WTC11 (cell line): Measurements from ENCODE around the gene FRMD4B. TPM values are rescaled to one million over a fixed set of nuclear protein-coding genes. Genes with fewer than 3 reads are reported as not detected.

Experiments used
- ATAC-seq: fragments of 200-7000 bp; cut with Tn5 transposase; 2 replicates; pipeline ENCODE4 v1.10.0; 2021; ENCODE audit warnings: mild to moderate bottlenecking, moderate library complexity
- CTCF ChIA-PET: fragments of 300-600 bp; sonication (Branson Sonifier 250); formaldehyde crosslinking; loops from one replicate; lab custom pipeline; 2021; ENCODE audit warnings: antibody characterized with exemption; lab: Charles Lee
- POLR2A ChIA-PET: fragments of 350-600 bp; sonication (Branson Sonifier 250); formaldehyde crosslinking; loops from one replicate; lab custom pipeline; 2021; ENCODE audit warnings: antibody characterized with exemption; lab: Charles Lee
- DNase-seq: peaks from one replicate; pipeline ENCODE4 v3.0.0; 2021; ENCODE audit warnings: low spot score
- H3K27ac Mint-ChIP-seq: 2 replicates; pipeline ENCODE4 v1.8.0; 2021; ENCODE audit warnings: mixed read lengths
- H3K27me3 Mint-ChIP-seq: 2 replicates; pipeline ENCODE4 v1.8.0; 2021; ENCODE audit warnings: low read depth, mild to moderate bottlenecking, moderate library complexity, mixed read lengths
- H3K36me3 Mint-ChIP-seq: 2 replicates; pipeline ENCODE4 v1.8.0; 2021; ENCODE audit warnings: mixed read lengths
- H3K4me1 Mint-ChIP-seq: 2 replicates; pipeline ENCODE4 v1.8.0; 2022; ENCODE audit warnings: mixed read lengths
- H3K4me3 Mint-ChIP-seq: 2 replicates; pipeline ENCODE4 v1.8.0; 2021; ENCODE audit warnings: mild to moderate bottlenecking, moderate library complexity, mixed read lengths
- H3K9me3 Mint-ChIP-seq: 2 replicates; pipeline ENCODE4 v1.8.0; 2021; ENCODE audit warnings: mixed read lengths
- CBFB ChIP-seq: sonication (generic); formaldehyde crosslinking; IDR thresholded peaks from 2 replicates; pipeline ENCODE4 v1.8.1; 2022; ENCODE audit warnings: mild to moderate bottlenecking, low read depth, missing genetic modification reagents
- EMX1 ChIP-seq: fragments of 250-450 bp; sonication (Bioruptor Pico); IDR thresholded peaks from 2 replicates; pipeline ENCODE4 v1.8.0; 2021; ENCODE audit warnings: mild to moderate bottlenecking
- FOXK1 ChIP-seq: sonication (generic); formaldehyde crosslinking; IDR thresholded peaks from 2 replicates; pipeline ENCODE4 v1.8.0; 2022; ENCODE audit warnings: mild to moderate bottlenecking, moderate library complexity, missing genetic modification reagents
- JUN ChIP-seq: sonication (generic); formaldehyde crosslinking; IDR thresholded peaks from 2 replicates; pipeline ENCODE4 v1.8.0; 2023; ENCODE audit warnings: mild to moderate bottlenecking, missing genetic modification reagents
- MLX ChIP-seq: sonication (generic); formaldehyde crosslinking; IDR thresholded peaks from 2 replicates; pipeline ENCODE4 v1.8.1; 2023; ENCODE audit warnings: mild to moderate bottlenecking, missing genetic modification reagents, moderate library complexity
- NFE2L1 ChIP-seq: sonication (generic); formaldehyde crosslinking; IDR thresholded peaks from 2 replicates; pipeline ENCODE4 v1.8.1; 2023; ENCODE audit warnings: missing genetic modification reagents
- NFYB ChIP-seq: sonication (generic); formaldehyde crosslinking; conservative IDR thresholded peaks from 2 replicates; pipeline ENCODE4 v1.8.0; 2022; ENCODE audit warnings: low read depth, missing genetic modification reagents
- NR1H2 ChIP-seq: sonication (generic); formaldehyde crosslinking; IDR thresholded peaks from 2 replicates; pipeline ENCODE4 v1.9.0; 2021; ENCODE audit warnings: mild to moderate bottlenecking, moderate library complexity, missing genetic modification reagents
- PREB ChIP-seq: sonication (generic); formaldehyde crosslinking; IDR thresholded peaks from 2 replicates; pipeline ENCODE4 v1.8.1; 2022; ENCODE audit warnings: mild to moderate bottlenecking, missing genetic modification reagents, moderate library complexity, borderline replicate concordance
- SMAD3 ChIP-seq: sonication (generic); formaldehyde crosslinking; IDR thresholded peaks from 2 replicates; pipeline ENCODE4 v1.8.0; 2022; ENCODE audit warnings: missing genetic modification reagents, mild to moderate bottlenecking, borderline replicate concordance
- SOX15 ChIP-seq: fragments of 250-450 bp; sonication (Bioruptor Pico); IDR thresholded peaks from 2 replicates; pipeline ENCODE4 v1.9.0; 2021; ENCODE audit warnings: mild to moderate bottlenecking
- TCF7 ChIP-seq: sonication (generic); formaldehyde crosslinking; IDR thresholded peaks from 2 replicates; pipeline ENCODE4 v1.8.0; 2022; ENCODE audit warnings: mild to moderate bottlenecking, low read depth, missing genetic modification reagents, moderate library complexity
- TP53 ChIP-seq: sonication (generic); formaldehyde crosslinking; IDR thresholded peaks from 2 replicates; pipeline ENCODE4 v1.8.1; 2023; ENCODE audit warnings: mild to moderate bottlenecking, missing genetic modification reagents
- ZNF423 ChIP-seq: fragments of 250-450 bp; sonication (Bioruptor Pico); IDR thresholded peaks from 2 replicates; pipeline ENCODE4 v2.1.2; 2022; ENCODE audit warnings: mild to moderate bottlenecking, moderate library complexity
- ZNF671 ChIP-seq: fragments of 250-450 bp; sonication (Bioruptor Pico); IDR thresholded peaks from 2 replicates; pipeline ENCODE4 v1.8.0; 2021; ENCODE audit warnings: mild to moderate bottlenecking
- total RNA-seq: library from RNA; stranded (reverse); gene quantifications from 3 replicates; pipeline ENCODE4 v1.2.3, GENCODE V29; 2021
- TF ChIP-seq, protein P1 (sequence below): sonication (generic); formaldehyde crosslinking; IDR thresholded peaks from 2 replicates; pipeline ENCODE4 v1.8.1; 2023; ENCODE audit warnings: mild to moderate bottlenecking, missing genetic modification reagents
- TF ChIP-seq, protein P2 (sequence below): sonication (generic); formaldehyde crosslinking; IDR thresholded peaks from 2 replicates; pipeline ENCODE4 v1.8.0; 2022; ENCODE audit warnings: mild to moderate bottlenecking, missing genetic modification reagents
- TF ChIP-seq, protein P3 (sequence below): fragments of 250-450 bp; sonication (Bioruptor Pico); IDR thresholded peaks from 2 replicates; pipeline ENCODE4 v1.9.0; 2021; ENCODE audit warnings: moderate library complexity, mild to moderate bottlenecking, inconsistent platforms, borderline replicate concordance
- TF ChIP-seq, protein P4 (sequence below): fragments of 250-450 bp; sonication (Bioruptor Pico); IDR thresholded peaks from 2 replicates; pipeline ENCODE4 v1.9.0; 2021; ENCODE audit warnings: mild to moderate bottlenecking
- TF ChIP-seq, protein P5 (sequence below): sonication (generic); formaldehyde crosslinking; conservative IDR thresholded peaks from 2 replicates; pipeline ENCODE4 v1.8.1; 2022; ENCODE audit warnings: mild to moderate bottlenecking, missing genetic modification reagents
- TF ChIP-seq, protein P6 (sequence below): sonication (generic); formaldehyde crosslinking; IDR thresholded peaks from 2 replicates; pipeline ENCODE4 v1.8.0; 2023; ENCODE audit warnings: missing genetic modification reagents, mild to moderate bottlenecking, borderline replicate concordance
- TF ChIP-seq, protein P7 (sequence below): sonication (generic); formaldehyde crosslinking; IDR thresholded peaks from 2 replicates; pipeline ENCODE4 v1.8.1; 2023; ENCODE audit warnings: mild to moderate bottlenecking, missing genetic modification reagents, moderate library complexity

Gene FRMD4B
- total RNA-seq, 1 experiment from 2014 or later: 6.7 TPM

DNA sequence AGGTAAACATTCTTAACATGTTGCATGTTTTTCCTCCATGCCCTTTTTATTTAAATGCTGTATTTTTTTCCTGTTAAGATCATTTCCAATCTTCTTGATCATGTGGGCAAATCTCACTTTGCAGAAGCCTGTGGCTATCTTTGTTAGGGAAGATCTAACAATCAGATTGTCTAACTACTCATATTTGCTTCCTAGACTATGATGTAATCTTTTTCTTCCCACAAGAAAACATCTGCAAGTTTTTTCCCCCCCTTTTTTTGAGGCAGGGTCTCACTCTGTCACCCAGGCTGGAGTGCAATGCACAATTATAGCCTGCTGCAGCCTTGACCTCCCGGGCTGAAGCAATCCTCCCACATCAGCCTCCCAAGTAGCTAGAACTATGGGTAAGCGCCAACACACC, 248.5 kb downstream of the FRMD4B start (continued):
- TF ChIP-seq TP53 (CRISPR knock-in tag) (no peak), EMX1 (CRISPR knock-in tag) (no peak), ZNF671 (CRISPR knock-in tag) (no peak), NR1H2 (no peak), NFYB (CRISPR knock-in tag) (no peak)
- TF ChIP-seq, protein P1, sequence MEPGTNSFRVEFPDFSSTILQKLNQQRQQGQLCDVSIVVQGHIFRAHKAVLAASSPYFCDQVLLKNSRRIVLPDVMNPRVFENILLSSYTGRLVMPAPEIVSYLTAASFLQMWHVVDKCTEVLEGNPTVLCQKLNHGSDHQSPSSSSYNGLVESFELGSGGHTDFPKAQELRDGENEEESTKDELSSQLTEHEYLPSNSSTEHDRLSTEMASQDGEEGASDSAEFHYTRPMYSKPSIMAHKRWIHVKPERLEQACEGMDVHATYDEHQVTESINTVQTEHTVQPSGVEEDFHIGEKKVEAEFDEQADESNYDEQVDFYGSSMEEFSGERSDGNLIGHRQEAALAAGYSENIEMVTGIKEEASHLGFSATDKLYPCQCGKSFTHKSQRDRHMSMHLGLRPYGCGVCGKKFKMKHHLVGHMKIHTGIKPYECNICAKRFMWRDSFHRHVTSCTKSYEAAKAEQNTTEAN (CRISPR knock-in tag): no peak
- TF ChIP-seq, protein P2, sequence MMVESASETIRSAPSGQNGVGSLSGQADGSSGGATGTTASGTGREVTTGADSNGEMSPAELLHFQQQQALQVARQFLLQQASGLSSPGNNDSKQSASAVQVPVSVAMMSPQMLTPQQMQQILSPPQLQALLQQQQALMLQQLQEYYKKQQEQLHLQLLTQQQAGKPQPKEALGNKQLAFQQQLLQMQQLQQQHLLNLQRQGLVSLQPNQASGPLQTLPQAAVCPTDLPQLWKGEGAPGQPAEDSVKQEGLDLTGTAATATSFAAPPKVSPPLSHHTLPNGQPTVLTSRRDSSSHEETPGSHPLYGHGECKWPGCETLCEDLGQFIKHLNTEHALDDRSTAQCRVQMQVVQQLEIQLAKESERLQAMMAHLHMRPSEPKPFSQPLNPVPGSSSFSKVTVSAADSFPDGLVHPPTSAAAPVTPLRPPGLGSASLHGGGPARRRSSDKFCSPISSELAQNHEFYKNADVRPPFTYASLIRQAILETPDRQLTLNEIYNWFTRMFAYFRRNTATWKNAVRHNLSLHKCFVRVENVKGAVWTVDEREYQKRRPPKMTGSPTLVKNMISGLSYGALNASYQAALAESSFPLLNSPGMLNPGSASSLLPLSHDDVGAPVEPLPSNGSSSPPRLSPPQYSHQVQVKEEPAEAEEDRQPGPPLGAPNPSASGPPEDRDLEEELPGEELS (CRISPR knock-in tag): no peak
- TF ChIP-seq, protein P3, sequence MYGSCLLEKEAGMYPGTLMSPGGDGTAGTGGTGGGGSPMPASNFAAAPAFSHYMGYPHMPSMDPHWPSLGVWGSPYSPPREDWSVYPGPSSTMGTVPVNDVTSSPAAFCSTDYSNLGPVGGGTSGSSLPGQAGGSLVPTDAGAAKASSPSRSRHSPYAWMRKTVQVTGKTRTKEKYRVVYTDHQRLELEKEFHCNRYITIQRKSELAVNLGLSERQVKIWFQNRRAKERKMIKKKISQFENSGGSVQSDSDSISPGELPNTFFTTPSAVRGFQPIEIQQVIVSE (CRISPR knock-in tag): no peak
- TF ChIP-seq, protein P4, sequence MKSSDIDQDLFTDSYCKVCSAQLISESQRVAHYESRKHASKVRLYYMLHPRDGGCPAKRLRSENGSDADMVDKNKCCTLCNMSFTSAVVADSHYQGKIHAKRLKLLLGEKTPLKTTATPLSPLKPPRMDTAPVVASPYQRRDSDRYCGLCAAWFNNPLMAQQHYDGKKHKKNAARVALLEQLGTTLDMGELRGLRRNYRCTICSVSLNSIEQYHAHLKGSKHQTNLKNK: no peak

GRCh38 chr3:69137005-69137404, 248.9 kb downstream of the FRMD4B start:
- Mint-ChIP-seq H3K36me3 (no peaks in the 10 kb centered on the region), H3K4me3 (no peak overlapping the region), H3K27me3 (peaks cover 44% of the 10 kb centered on the region), H3K9me3 (0 out of 2 replicates have a peak, but pooled peaks cover 5% of the 10 kb centered on the region), H3K4me1 (no peaks in the 10 kb centered on the region), H3K27ac (no peak overlapping the region)
- POLR2A ChIA-PET: interaction anchor here (1.3 kb wide), 1 partner anchor 8 kb away, joined by 3 read pairs; no protein-coding TSS in a partner anchor
- ATAC-seq: no peak
- DNase-seq: no peak
- CTCF ChIA-PET: no interaction called here
- TF ChIP-seq JUN (CRISPR knock-in tag) (no peak), NFE2L1 (CRISPR knock-in tag) (no peak), SMAD3 (CRISPR knock-in tag) (no peak), NFYB (CRISPR knock-in tag) (no peak), ZNF423 (no peak), EMX1 (CRISPR knock-in tag) (no peak), FOXK1 (CRISPR knock-in tag) (no peak), ZNF671 (CRISPR knock-in tag) (no peak), MLX (no peak), CBFB (no peak), PREB (no peak), TCF7 (no peak), SOX15 (no peak)
- TF ChIP-seq, protein P4: no peak
- TF ChIP-seq, protein P5, sequence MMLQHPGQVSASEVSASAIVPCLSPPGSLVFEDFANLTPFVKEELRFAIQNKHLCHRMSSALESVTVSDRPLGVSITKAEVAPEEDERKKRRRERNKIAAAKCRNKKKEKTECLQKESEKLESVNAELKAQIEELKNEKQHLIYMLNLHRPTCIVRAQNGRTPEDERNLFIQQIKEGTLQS: no peak
- TF ChIP-seq, protein P1 (CRISPR knock-in tag): no peak
- TF ChIP-seq, protein P6, sequence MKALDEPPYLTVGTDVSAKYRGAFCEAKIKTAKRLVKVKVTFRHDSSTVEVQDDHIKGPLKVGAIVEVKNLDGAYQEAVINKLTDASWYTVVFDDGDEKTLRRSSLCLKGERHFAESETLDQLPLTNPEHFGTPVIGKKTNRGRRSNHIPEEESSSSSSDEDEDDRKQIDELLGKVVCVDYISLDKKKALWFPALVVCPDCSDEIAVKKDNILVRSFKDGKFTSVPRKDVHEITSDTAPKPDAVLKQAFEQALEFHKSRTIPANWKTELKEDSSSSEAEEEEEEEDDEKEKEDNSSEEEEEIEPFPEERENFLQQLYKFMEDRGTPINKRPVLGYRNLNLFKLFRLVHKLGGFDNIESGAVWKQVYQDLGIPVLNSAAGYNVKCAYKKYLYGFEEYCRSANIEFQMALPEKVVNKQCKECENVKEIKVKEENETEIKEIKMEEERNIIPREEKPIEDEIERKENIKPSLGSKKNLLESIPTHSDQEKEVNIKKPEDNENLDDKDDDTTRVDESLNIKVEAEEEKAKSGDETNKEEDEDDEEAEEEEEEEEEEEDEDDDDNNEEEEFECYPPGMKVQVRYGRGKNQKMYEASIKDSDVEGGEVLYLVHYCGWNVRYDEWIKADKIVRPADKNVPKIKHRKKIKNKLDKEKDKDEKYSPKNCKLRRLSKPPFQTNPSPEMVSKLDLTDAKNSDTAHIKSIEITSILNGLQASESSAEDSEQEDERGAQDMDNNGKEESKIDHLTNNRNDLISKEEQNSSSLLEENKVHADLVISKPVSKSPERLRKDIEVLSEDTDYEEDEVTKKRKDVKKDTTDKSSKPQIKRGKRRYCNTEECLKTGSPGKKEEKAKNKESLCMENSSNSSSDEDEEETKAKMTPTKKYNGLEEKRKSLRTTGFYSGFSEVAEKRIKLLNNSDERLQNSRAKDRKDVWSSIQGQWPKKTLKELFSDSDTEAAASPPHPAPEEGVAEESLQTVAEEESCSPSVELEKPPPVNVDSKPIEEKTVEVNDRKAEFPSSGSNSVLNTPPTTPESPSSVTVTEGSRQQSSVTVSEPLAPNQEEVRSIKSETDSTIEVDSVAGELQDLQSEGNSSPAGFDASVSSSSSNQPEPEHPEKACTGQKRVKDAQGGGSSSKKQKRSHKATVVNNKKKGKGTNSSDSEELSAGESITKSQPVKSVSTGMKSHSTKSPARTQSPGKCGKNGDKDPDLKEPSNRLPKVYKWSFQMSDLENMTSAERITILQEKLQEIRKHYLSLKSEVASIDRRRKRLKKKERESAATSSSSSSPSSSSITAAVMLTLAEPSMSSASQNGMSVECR: no peak
- TF ChIP-seq, protein P7, sequence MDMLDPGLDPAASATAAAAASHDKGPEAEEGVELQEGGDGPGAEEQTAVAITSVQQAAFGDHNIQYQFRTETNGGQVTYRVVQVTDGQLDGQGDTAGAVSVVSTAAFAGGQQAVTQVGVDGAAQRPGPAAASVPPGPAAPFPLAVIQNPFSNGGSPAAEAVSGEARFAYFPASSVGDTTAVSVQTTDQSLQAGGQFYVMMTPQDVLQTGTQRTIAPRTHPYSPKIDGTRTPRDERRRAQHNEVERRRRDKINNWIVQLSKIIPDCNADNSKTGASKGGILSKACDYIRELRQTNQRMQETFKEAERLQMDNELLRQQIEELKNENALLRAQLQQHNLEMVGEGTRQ (CRISPR knock-in tag): no peak
